ENCODE data around the gene PARS2.

PARS2 gene

DNA sequence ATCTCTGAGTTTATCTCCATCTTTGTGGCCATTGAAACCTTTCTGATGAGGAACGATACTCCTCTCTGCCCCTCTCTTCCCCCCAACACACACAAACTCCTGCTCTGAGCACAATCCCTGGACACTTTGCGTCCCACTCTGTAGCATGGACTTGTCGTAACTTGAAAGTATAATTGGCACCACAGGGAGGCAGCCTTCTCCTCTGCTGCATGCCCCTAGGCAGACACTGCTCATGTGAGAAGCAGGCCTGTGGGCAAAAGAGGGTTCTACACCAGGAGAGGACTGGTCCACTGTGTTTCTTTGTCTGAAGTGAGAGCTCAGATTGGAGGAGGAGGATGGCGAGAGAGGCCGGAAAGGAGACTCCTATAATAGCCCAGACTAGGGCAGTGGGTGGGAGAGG is 3.8 kb upstream of the PARS2 start:
- no peak for DNase-seq

DNA sequence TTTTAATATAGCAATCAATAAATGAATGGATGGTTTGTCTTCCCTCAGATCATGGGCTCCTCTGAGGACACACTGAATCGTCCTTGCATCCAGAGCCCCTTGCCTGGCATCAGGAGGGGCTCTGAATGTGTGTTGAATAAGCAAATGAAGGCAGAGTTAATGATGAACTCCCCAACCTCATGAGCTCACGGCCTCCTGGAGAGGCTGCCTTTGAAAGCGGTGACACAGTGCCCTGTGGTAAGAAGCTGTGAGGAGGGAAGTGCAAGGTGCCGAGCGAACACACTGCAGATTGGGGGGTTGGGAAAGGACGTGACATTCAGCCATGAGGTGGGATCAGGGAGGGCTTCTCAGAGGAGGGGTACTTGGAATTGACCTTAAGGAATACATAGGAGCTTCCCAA is 3.2 kb upstream of the PARS2 start:
- no peak for DNase-seq

DNA sequence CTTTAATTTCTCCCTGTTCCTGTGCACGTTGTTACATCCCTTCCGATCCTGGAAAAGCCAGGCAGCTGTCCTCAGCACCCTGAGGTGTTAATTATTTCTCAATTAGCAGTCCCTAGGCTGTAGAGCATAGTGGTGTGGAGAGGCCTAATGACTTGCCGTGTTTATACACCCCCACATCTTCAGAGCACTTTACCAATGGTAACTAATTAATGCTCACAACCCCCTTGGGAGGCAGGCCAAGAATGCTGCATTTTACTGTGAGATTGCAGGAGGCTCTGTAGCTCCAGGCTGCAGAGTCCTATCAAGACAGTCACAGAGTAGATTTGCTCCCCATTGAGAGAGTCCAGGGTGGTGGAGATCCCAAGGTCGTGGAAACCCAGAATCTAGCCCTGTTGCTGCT is 2.4 kb upstream of the PARS2 start:
- DNase-seq: no peak

DNA sequence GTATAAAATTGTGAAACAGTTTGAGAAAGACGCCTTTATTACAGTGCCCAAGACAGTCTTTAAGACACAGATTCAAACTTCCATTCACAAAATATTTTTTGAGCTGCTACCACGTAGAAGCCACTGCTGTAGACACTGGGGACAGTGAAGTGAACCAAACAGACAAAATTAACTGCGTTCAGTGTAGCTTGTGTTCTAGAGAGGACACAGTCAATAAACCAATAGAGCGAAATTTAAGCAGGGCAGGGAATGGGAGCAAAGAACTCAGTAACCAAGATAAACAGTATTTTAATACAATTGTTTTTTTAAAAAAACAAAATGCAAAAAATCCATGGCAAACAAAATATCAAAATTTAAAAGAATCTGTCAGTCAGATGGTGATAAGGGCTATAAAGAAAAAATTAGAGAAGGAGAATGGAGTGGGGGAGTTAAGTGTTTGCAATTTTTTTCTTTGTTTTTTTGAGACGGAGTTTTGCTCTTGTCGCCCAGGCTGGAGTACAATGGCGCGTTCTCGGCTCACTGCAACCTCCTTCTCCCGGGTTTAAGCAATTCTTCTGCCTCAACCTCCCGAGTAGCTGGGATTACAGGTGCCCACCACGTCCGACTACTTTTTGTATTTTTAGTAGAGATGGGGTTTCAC is 719 bp upstream of the PARS2 start:
- no peak for DNase-seq

DNA sequence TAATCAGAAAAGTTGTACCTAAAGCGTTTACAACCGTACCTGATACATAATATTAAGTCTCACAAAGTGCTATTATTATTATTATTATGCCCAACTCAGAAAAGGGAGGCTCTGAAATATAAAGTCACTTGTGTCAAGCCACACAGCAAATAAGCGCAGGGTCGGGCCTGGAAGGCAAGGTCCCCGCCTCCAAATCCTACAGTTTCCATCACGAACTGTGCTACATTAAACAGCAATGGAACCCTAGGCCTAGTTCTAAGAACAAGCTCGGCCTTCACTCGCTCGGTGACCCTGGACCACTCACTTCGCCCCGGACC is 549 bp downstream of the PARS2 start:
- DNase-seq: no peak

DNA sequence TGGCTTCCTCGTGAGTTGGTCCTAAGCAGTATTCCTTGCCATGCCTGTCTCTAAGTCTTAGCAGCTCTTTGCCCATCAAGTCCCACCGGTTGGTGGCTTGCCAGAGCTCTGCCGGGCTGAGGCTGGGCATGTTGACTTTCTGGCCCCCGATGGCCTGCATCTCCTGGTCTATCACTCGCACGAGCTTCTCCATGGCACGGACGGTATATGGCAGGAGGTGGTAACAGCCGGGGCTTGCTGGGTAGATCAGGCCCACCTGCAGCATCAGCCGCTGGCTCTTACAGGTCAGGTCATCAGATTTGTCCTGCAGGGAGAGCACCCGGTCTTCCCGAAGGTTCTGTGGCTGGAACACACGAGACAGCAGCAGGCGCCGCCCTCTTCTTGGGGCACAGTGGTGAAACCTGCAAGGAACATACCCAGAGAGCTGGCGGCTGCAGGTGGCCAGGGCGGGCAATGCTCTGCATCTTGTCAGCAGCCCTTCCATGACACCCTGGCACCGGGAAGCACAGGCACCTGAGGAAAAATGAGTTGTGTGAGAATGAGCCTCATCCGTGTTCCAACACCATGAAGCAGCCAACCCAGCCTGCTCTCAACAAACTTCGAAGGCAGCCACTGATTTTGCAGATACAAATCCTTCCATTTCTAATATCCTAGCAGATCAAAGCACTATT is 5.5 kb downstream of the PARS2 start:
- no peak for DNase-seq

DNA sequence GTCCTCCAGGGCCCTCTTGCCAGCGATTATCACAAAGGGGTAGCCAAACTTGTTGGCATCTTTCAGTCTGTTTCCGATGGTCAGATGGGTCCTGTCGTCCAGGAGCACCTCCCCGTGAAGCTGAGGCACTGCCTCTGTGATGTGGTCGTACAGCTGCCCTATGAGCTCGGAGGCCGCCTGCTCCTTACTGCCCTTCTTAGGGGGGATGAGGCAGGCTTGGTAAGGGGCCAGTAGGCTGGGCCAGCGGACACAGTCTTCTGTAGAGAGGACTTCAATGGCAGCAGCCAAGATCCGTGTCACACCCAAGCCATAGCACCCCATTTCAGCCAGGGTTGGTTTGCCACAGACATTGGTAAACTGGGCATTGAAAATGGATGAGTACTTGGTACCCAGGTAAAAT is 6.5 kb downstream of the PARS2 start:
- DNase-seq: no peak

DNA sequence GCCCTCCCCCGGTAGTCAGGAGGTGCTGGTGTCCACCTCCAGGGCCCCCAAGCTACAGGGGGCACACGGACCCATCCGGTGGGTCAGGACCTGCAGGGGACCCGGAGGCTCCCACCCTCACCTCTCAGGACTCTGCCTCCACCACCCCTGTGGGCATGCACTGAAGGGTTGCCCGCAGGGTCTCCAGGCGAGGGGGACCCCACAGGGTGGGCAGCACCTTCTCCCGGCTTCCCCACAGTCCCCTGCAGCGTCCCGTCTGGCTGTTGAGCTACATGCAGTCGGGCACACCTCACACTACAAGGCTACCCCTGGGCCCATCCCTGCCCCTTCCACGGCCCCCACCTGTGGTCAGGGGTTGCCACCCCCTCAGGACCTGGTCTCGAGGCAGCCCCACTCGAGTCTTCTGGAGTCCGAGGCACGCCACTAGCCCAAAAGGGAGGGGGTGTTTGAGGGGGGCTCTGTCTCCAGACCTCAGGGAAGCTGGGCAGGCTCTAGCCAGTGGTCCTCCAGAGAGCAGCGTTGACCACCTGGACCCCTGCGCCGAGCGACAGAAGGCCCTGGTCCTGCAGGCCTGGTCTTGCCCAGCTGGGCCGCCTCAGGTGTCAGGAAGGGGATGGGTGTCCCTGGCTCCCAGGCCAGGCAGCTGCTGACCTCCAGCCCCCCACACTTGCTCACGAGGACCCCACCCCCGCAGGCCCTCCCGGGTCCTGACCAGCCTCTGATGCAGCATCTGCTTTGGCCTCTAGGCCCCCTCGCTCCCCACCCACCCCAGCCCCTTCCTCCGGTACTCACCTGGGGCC is 9.6 kb downstream of the PARS2 start:
- DNase-seq: no peak

DNA sequence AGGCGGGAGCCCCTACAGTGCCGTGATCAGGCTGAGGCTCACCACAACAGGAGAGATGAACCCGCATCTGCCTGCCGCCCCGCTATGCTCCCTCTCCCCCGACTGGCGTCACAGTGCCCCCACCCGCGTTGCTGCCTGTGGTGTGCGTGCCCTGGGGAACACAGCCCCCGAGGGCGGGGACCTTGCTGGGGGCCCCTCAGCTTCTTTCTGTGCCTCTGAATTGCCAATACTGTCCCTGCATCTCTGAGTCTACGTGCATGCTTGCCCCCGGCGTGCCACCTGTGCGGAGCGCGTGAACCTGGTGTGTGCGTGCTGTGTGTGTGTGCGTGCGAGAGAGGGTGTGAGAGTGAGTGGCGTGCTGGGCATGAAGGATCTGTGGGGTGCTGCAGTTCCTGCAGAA is 10.3 kb downstream of the PARS2 start:
- no peak for DNase-seq

DNA sequence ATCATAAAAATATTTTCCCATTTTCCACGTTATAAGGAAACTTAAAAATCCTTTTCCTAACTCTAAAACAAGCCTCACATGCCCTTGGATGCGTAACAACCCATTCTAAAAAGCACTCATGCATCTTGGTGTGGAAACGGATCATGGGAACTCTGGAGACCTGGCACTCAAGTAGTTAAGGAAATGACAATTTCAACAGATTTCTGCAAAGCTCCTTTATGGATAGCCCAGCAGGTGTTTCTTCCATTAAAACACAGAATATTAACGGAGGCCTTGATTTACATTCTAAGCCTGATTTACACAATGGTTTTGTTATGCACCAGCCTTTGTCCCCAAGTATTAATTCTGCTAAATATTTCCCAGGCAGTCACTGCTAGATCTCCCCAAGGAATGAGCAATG is 12.9 kb downstream of the PARS2 start:
- DNase-seq: no peak

DNA sequence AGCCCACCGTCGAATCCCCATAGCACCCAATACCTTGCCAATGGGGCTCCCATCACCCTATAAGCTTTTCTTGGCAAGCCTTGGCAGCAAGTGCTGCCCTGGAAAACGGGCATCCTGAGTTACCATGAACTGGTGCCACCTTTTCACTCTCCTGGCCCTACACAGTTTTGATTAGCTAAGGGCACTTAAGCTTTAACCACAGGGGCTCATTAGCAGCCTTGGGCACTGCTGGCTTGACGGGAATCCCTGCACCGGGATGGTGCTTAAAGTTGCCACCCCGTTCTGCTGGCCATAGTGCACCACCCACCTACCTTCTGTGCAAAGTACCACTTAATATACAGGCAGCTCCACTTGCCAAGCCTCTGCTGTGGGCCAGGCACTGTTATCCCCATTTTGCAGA is 13.7 kb downstream of the PARS2 start:
- DNase-seq: peak; percentile 51

DNA sequence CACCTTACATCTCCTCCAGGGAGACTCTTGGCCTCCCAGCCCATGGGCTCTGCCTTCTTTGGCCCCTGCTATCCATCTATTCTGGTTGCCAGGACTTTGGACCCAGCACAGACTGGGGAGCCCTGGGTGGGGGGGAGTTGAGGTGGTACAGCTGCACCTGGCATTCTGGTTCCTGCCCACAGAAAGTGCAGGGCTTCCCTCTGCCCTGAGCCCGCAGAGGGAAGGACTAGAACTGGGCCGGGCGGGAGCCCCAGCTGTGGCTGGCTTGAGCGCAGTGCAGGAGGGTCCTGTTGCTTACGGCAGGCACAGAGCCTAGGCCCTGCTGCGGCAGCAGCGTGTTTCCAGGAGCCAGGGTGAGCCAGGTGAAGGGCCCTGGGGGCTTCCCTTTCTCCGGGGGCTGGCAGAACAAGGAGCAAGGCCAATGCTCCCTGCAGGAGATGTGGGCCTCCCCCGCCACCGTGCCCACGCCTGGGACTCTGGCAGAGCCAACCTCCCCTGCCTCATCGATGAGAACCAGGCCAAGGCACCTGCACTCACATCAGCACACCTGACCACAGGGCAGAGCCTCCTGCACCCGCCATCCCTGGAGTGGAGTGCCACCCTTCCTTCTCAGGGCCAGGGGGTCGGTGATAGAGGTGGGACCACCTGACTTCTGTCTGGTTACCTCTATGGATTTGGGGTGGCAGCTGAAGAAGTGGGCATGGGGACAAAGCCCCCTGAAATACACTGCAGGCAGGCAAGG is 16.1 kb downstream of the PARS2 start:
- DNase-seq: no peak

DNA sequence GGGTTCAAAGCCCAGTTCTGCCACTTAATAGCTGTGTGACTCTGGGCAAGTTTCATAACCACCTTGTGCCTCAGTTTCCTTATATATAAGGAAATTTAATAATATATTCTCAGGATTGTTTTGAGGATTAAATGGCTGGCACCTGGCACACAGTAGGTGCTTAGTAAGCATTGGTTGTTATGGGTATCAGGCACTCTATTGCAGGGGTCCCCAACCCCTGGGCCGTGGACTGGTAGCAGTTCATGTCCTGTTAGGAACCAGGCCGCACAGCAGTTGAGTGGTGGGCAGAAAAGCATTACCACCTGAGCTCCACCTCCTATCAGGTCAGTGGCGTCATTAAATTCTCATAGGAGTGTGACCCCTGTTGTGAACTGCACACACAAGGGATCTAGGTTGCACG is 18.5 kb downstream of the PARS2 start:
- no peak for DNase-seq

DNA sequence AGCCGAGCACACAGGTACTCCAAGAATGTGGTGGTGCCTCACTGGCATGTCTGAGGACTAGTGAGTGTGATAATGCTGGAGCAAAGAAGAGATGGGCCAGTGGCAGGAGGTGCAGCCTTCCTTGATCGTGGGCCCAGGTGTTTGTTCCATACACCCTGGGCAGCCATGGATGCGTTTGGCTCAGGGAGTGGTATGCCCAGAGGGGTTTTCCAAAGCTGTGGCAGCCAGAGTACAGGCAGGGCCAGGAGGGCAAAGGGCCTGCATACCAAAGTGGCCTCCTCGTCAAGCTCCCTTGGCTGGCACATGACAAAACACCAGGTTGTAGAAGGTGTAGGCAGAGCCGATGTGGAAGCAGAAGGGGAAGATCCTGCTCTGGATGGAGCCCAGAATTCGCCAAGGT is 19.0 kb downstream of the PARS2 start:
- DNase-seq: no peak

DNA sequence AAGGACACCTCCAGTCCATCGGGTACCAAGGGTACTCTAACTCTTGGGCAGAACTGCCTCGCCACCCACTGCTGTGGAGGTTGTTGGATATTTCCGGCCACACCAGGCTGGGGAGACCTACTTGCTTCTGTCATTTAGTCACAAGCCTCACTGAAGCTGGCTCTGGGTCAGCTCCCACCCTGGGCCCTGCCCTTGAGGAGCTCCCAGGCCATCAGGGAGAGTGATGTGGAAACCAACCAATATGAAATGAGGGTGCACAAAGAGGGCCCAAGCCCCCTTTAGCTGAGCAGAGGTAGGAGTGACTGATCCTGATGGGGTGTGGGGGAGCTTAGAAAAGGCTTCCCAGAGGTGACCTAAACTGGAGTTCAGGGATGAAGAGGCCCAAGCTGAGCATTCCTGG is 19.6 kb downstream of the PARS2 start:
- no peak for DNase-seq

DNA sequence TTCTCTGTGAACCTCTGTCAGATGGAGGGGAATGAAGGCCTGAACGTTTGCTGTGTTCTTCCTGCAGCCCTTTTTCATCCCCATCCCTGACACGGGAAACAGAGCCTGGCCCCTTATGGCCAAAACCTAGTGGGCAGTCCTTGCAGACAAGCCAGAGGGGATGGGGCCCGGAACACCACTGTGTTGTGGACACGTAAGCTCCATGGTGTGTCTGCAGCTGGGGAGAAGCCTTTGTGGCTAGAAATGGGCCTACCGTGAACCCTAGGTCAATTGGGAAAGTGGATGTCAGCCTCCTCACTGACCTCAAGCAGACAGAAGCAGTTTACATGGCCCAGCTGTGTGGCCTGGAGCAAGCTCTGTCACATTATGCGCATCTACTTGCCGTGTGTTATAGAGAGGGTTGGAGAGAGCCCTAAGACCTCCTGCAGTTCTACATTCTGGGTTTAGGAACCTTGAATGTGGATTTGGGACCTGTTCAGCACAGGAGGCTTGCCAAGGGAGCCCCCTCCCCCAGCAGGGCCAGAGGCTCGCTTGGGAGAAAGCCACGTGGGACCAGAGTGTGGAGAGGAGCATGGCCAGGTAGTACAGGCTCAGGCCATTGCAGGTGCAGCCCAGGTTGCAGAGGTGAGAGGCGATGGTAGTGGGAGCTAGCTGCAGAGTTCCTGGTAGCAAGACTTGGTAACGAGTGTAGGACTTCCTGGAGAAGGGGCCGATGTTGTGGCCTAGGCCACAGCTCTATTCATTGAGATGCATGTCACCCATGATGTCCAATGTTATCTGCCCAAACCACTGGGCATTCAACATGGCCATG is 20.7 kb downstream of the PARS2 start:
- no peak for DNase-seq

DNA sequence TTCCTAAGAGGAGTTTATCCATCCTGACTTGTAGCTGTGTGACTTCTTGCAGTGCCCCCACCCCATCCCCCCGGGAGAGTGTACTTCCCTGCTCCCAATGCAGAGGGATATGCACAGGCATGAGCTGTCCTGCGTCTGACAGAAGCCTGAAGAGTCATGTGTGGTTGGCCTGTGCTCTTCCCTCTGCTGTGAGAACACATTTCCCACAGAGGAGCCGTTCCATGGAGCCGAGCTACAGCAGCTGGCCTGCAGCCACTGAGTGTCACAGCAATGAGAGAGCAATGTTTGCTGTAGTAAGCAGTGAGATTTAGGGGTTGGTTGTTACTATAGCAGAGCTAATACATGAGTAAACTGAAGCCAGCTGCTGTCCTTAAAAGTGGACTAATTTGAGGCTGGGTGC is 22.0 kb downstream of the PARS2 start:
- no peak for DNase-seq

DNA sequence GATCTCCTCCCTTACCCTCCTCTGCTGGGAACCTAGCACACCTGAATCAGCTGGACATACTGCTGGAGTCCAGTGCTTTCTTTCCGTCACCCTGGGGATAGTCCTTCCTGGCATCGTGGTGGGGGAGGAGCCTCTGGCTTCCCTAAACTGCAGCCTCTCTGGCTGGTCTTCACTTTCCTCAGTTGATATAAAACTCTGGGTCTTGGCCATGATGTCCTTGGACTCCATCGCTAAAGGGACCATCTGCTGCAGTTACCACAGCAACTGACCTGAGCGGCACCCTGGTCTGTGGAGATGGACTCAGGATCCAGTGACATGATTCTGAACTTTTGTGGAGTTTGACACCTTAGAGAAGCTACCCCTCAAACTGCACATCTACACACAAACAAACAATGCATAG is 22.8 kb downstream of the PARS2 start:
- no peak for DNase-seq

DNA sequence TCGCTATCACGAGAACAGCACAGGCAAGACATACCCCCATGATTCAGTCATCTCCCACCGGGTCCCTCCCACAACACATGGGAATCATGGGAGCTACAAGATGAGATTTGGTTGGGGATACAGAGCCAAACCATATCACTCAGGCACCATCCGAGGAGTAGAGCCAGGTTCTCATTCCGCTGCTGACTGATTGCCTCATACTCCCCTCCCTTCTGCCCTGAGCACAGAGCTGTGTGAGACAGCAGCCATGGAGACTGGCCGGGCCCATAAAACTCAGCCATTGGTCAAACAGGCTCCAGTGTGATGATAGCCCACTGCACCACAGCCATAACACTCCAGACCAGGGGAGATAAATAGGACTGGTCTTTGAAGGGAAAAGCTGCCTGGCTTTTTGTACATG is 26.1 kb downstream of the PARS2 start:
- DNase-seq: no peak

DNA sequence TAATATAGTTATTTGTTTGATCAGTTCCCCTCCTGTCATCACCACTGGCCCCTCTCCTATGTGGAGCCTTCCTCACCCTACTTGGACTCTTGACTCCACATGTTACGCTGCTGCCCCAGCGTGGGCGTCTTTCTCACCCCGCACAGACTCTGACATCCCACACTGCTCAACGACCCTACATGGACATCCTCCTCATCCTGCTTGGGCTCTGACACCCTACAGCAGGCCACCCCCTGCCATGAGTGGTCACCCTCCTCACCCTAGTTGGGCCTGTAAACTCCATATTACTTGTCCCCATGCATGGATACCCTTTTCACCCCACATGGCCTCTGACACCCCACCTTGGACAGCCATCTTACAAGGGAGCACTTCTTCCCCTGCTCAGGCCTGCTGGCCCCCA is 27.6 kb downstream of the PARS2 start:
- DNase-seq: no peak

DNA sequence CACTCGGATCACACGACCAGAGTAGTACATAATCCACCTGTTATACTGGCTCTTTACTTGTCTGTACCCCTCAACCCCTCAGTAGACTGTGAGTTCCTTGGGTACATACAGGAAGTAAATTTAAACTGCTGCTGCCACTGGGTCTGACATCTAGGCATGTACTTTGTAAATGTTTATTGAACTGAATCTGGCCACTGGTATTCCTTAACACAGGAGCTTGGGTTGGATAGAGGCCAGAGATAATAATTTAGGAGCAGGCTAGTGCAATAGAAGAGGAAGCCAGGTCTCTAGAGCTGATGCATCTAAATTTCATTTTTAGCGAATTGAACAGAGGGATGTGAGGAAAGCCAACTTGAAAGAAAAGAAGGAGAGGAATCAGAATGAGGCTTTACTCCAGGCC is 36.3 kb downstream of the PARS2 start:
- DNase-seq: no peak

DNA sequence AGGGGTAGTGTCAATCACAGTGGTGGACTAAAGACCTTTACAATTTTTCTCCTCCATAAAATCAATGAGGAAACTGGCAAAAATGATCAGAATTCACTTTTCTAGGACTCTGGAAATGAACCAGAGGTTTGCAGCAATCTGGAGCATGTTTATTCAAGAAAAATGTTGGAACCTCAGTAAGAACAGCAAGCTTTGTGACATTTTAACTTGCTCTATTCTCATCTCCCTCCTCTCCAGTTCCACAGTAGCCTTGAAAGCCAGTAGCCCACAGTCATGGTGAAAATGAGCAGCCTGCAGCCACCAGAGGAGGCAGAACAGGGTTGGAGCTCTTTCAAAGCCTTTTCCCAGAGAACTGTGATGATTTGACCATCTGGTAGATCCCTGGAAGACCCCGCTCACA is 39.6 kb downstream of the PARS2 start:
- no peak for DNase-seq

DNA sequence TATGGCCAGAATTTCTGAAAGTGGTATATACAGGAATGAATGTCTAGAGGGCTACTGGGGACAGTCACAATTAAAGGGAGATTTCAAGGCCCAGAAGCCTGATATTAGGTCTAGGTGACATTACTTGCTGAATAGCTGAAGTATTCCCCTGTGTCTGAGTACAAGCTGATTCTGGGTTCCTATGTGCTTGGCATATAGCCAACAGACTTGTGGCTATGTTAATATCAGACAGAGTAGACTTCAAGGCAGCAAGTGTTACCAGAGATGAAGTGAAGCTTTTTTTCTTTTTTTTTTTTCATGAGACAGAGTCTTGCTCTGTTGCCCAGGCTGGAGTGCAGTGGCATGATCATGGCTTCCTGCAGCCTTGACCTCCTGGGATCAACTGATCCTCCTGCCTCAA is 40.3 kb downstream of the PARS2 start:
- no peak for DNase-seq
